ENCODE results near the gene IMPDH1. TPM values are rescaled to one million over a fixed set of nuclear protein-coding genes. Genes with fewer than 3 reads are reported as not detected.
A peak's percentile ranks its signal among the peaks of the same experiment; 100 is the strongest.

IMPDH1 gene
- total and polyA plus RNA-seq, 9 of the 15 experiments (the other 6 are each of a cell fraction or from before 2014, with no cell fraction given) = 0.80 to 118 (median 64.3) TPM

DNA sequence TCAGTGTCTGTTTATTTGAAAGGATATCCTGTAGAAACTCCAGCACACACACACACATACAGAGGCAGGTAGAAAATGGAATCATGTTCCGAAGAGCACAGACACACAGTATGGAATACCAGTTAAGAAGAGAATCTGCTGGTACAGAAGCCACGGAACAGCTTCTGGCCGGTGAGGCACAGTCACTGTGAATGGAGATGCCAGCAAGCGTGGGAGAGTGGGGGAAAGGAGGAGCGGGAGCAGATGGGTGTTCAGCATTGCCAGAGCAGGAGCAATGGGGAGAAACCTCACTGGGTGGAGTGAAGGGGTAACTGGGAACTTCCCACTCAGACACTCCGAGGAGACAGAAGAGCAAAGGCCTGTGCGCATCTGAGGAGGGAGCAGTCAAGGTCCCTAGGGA, 9.5 kb upstream of the IMPDH1 start:
- no TSS peak for BruUV-seq (replicated peaks)
- peaks cover 4 to 5% of the 10 kb centered on the region in 2 experiments; a peak in 3 of 5 replicates for H3K4me1 ChIP-seq (replicated peaks in 1 of 2; ENCODE audit: control insufficient read depth in 2 of 2, insufficient read depth in 2 of 2, low read length in 2 of 2)
- TF ChIP-seq RBBP5 (IDR thresholded peaks at IDR 0.05; ENCODE audit: borderline replicate concordance, insufficient read depth, low read length, poor library complexity, severe bottlenecking) (no peak), MCM3 (IDR thresholded peaks at IDR 0.05) (0 out of 2 replicates have a peak, but pooled peaks have one; percentile 48)
- H3K4me3 ChIP-seq = no peak overlapping the region
- H3K36me3 ChIP-seq (ENCODE audit: control insufficient read depth, insufficient read depth, low read length) = no peaks in the 10 kb centered on the region
- no peaks in the 10 kb centered on the region for H3K79me2 ChIP-seq (ENCODE audit: control insufficient read depth, insufficient read depth, low read length)
- no peaks in the 10 kb centered on the region for H4K20me1 ChIP-seq (replicated peaks; ENCODE audit: control insufficient read depth, insufficient read depth, low read length)
- no peaks in the 10 kb centered on the region for H3K9me3 ChIP-seq (replicated peaks; ENCODE audit: control insufficient read depth, insufficient read depth, low read depth, low read length)
- H3K27ac ChIP-seq (ENCODE audit: extremely low read depth, low read depth, low read length) = no peak overlapping the region
- 7% methylated on average over 7 of the region's 7 CpGs for WGBS (ENCODE audit: insufficient coverage, low coverage, missing lambda C conversion rate)
- ChIA-PET POLR2A (interaction anchor here (0.8 to 1.4 kb wide), 4 partner anchors 8 to 320 kb away, joined by 3 to 6 read pairs (median 4); partner anchors contain the start of gene CALU), CTCF (ENCODE audit: low intra/inter-chr PET ratio) (no interaction called here)
- ATAC-seq (peak; percentile 20), DNase-seq (ENCODE audit: extremely low read depth in 1 of 4, low spot score in 3 of 4) (peak in 1 of 4 experiments; percentile 12), FAIRE-seq (peak; percentile 66)
- H2AFZ ChIP-seq (ENCODE audit: low read depth, low read length) = peak overlapping the region; percentile 33; the same call in 1 of the 2 replicates
- H3K9ac ChIP-seq (ENCODE audit: insufficient read depth in 1 of 2, low read depth in 2 of 2, low read length in 2 of 2) = no peak overlapping the region
- H3K27me3 ChIP-seq (ENCODE audit: control insufficient read depth in 2 of 2, insufficient read depth in 2 of 2, low read length in 2 of 2) = peaks cover 10 to 18% of the 10 kb centered on the region in 2 experiments; a peak in 4 of 5 replicates
- H3K4me2 ChIP-seq (ENCODE audit: insufficient read depth, low read length) = no peak overlapping the region
- H3K9me1 ChIP-seq (ENCODE audit: control insufficient read depth, insufficient read depth, low read length) = no peaks in the 10 kb centered on the region
- in situ Hi-C loops (cut with MboI) (no loop called here), intact Hi-C loops (cut with micrococcal nuclease) (no loop called here)

GRCh38 chr7:128417071-128417470, 7.3 kb upstream of the IMPDH1 start:
- CTCF ChIA-PET (ENCODE audit: low intra/inter-chr PET ratio) = no interaction called here
- FAIRE-seq (no peak), ATAC-seq (no peak), DNase-seq (ENCODE audit: extremely low read depth in 1 of 4, low spot score in 3 of 4) (no peak)
- POLR2A ChIA-PET = interaction anchor here (0.7 kb wide), 1 partner anchor 9 kb away, joined by 4 read pairs; no protein-coding TSS in a partner anchor
- no peak overlapping the region for H3K4me3 ChIP-seq
- no peaks in the 10 kb centered on the region for H3K4me1 ChIP-seq (replicated peaks in 1 of 2; ENCODE audit: control insufficient read depth in 2 of 2, insufficient read depth in 2 of 2, low read length in 2 of 2)
- BruUV-seq (replicated peaks) = no TSS peak
- H3K27me3 ChIP-seq (ENCODE audit: control insufficient read depth in 2 of 2, insufficient read depth in 2 of 2, low read length in 2 of 2) = peaks cover 10 to 18% of the 10 kb centered on the region in 2 experiments; a peak in 4 of 5 replicates
- no peak overlapping the region for H3K4me2 ChIP-seq (ENCODE audit: insufficient read depth, low read length)
- in situ Hi-C loops (cut with MboI) = no loop called here
- no peaks in the 10 kb centered on the region for H3K36me3 ChIP-seq (ENCODE audit: control insufficient read depth, insufficient read depth, low read length)
- no peaks in the 10 kb centered on the region for H3K79me2 ChIP-seq (ENCODE audit: control insufficient read depth, insufficient read depth, low read length)
- H4K20me1 ChIP-seq (replicated peaks; ENCODE audit: control insufficient read depth, insufficient read depth, low read length) = no peaks in the 10 kb centered on the region
- H3K9ac ChIP-seq (ENCODE audit: insufficient read depth in 1 of 2, low read depth in 2 of 2, low read length in 2 of 2) = no peak overlapping the region
- no peak overlapping the region for H2AFZ ChIP-seq (ENCODE audit: low read depth, low read length)
- H3K9me3 ChIP-seq (replicated peaks; ENCODE audit: control insufficient read depth, insufficient read depth, low read depth, low read length) = no peaks in the 10 kb centered on the region
- H3K27ac ChIP-seq (ENCODE audit: extremely low read depth, low read depth, low read length) = no peak overlapping the region
- WGBS (ENCODE audit: insufficient coverage, low coverage, missing lambda C conversion rate) = 4% methylated on average over 3 of the region's 3 CpGs
- H3K9me1 ChIP-seq (ENCODE audit: control insufficient read depth, insufficient read depth, low read length) = no peaks in the 10 kb centered on the region
- no peak for TF ChIP-seq ZNF3 (CRISPR knock-in tag; IDR thresholded peaks at IDR 0.05)
- no peak for TF ChIP-seq ARID2 (IDR thresholded peaks at IDR 0.05)
- TF ChIP-seq SMARCA5 (IDR thresholded peaks at IDR 0.05) = no peak
- no peak for TF ChIP-seq ZBTB11 (CRISPR knock-in tag; IDR thresholded peaks at IDR 0.05)
- no peak for TF ChIP-seq BHLHE40 (IDR thresholded peaks at IDR 0.05; ENCODE audit: low read length)
- no peak for TF ChIP-seq WHSC1 (IDR thresholded peaks at IDR 0.05; ENCODE audit: low read length)
- TF ChIP-seq HNRNPH1 (optimal IDR thresholded peaks at IDR 0.05; ENCODE audit: low read depth, low read length) = no peak
- TF ChIP-seq MXI1 (IDR thresholded peaks at IDR 0.05; ENCODE audit: low read depth, low read length) = no peak
- no peak for TF ChIP-seq ZNF717 (CRISPR knock-in tag; IDR thresholded peaks at IDR 0.05)
- TF ChIP-seq TARDBP (IDR thresholded peaks at IDR 0.05) = no peak
- TF ChIP-seq CBX5 (IDR thresholded peaks at IDR 0.05; ENCODE audit: borderline replicate concordance, low read depth) = no peak
- no peak for TF ChIP-seq BCOR (IDR thresholded peaks at IDR 0.05)
- TF ChIP-seq PML (IDR thresholded peaks at IDR 0.05; ENCODE audit: low read length) = no peak
- TF ChIP-seq TCF3 (CRISPR knock-in tag; IDR thresholded peaks at IDR 0.05) = no peak
- intact Hi-C loops (cut with micrococcal nuclease) = no loop called here
